K562 (cell line): ENCODE data around the gene MKLN1. TPM values are rescaled to one million over a fixed set of nuclear protein-coding genes. Genes with fewer than 3 reads are reported as not detected.

Experiments
- C11orf30 ChIP-seq: fragments of 450-650 bp; IDR thresholded peaks from 2 replicates; pipeline ENCODE4 v1.6.1; 2016; ENCODE audit warnings: low read depth, mild to moderate bottlenecking
- CCNT2 ChIP-seq: IDR thresholded peaks from 2 replicates; pipeline ENCODE4 v1.6.1; 2011; ENCODE audit warnings: borderline replicate concordance, low read depth, mild to moderate bottlenecking, moderate library complexity, mixed read lengths, low read length; ENCODE audit not compliant: insufficient read length; ENCODE audit errors: extremely low read depth
- CTBP1 ChIP-seq: fragments of 450-650 bp; IDR thresholded peaks from 2 replicates; pipeline ENCODE4 v1.6.1; 2016; ENCODE audit warnings: borderline replicate concordance
- DPF2 ChIP-seq: fragments of 450-650 bp; IDR thresholded peaks from 2 replicates; pipeline ENCODE4 v1.6.1; 2016
- ELF4 ChIP-seq: fragments of 450-650 bp; formaldehyde crosslinking; IDR thresholded peaks from 2 replicates; pipeline ENCODE4 v1.4.0; 2022; ENCODE audit warnings: missing genetic modification characterization
- FOXJ2 ChIP-seq: fragments of 200-800 bp; sonication (Bioruptor generic); IDR thresholded peaks from 2 replicates; pipeline ENCODE4 v1.6.1; 2016; ENCODE audit warnings: missing genetic modification characterization, missing compliant biosample characterization
- GABPB2 ChIP-seq: fragments of 250-450 bp; sonication (Bioruptor Pico); conservative IDR thresholded peaks from 2 replicates; pipeline ENCODE4 v1.5.1; 2021; ENCODE audit warnings: mild to moderate bottlenecking
- MEIS2 ChIP-seq: fragments of 450-650 bp; IDR thresholded peaks from 2 replicates; pipeline ENCODE4 v1.6.1; 2014; ENCODE audit warnings: mild to moderate bottlenecking; ENCODE audit not compliant: partially characterized antibody
- NFE2 ChIP-seq: IDR thresholded peaks from 2 replicates; pipeline ENCODE4 v1.6.1; 2014; ENCODE audit warnings: antibody characterized with exemption, low read depth
- POLR3A ChIP-seq: IDR thresholded peaks from 2 replicates; pipeline ENCODE4 v1.6.1; 2011; ENCODE audit warnings: borderline replicate concordance, mild to moderate bottlenecking, moderate library complexity; ENCODE audit not compliant: insufficient read length, insufficient read depth; ENCODE audit errors: extremely low read depth
- RNF2 ChIP-seq: sonication (generic); IDR thresholded peaks from 2 replicates; pipeline ENCODE4 v1.6.1; 2016
- SIN3A ChIP-seq, 2 experiments: fragments of 150-350 bp in 1 of 2; IDR thresholded peaks; 2 replicates each; pipeline ENCODE4 v1.6.1; 2011 to 2016; ENCODE audit warnings: borderline replicate concordance in 2 of 2, low read depth in 2 of 2, low read length in 2 of 2, mild to moderate bottlenecking in 2 of 2, moderate library complexity in 2 of 2; ENCODE audit not compliant: control insufficient read depth in 1 of 2
- TCF3 ChIP-seq: sonication (generic); formaldehyde crosslinking; IDR thresholded peaks from 2 replicates; pipeline ENCODE4 v1.4.0; 2020; ENCODE audit warnings: mild to moderate bottlenecking, missing genetic modification reagents
- TEAD4 ChIP-seq, 2 experiments: sonication (generic) in 1 of 2; formaldehyde crosslinking in 1 of 2; IDR thresholded peaks; 2 replicates each; pipeline versions ENCODE4 v1.6.1 to v1.8.0; 2012 to 2022; ENCODE audit warnings: borderline replicate concordance in 1 of 2, inconsistent platforms in 1 of 2, low read length in 1 of 2, mild to moderate bottlenecking in 1 of 2, missing genetic modification reagents in 1 of 2
- ZFP36 ChIP-seq: fragments of 150-350 bp; IDR thresholded peaks from 2 replicates; pipeline ENCODE4 v1.6.1; 2018; ENCODE audit warnings: low read length, low read depth; ENCODE audit not compliant: partially characterized antibody
- ZNF224 ChIP-seq: sonication (generic); formaldehyde crosslinking; IDR thresholded peaks from 2 replicates; pipeline ENCODE4 v1.8.0; 2022; ENCODE audit warnings: mild to moderate bottlenecking, missing genetic modification reagents
- ZNF507 ChIP-seq: conservative IDR thresholded peaks from 2 replicates; pipeline ENCODE4 v1.6.1; 2017; ENCODE audit warnings: missing genetic modification characterization, missing compliant biosample characterization
- ZNF785 ChIP-seq: fragments of 250-450 bp; sonication (Bioruptor Pico); IDR thresholded peaks from 2 replicates; pipeline ENCODE4 v1.4.0; 2020; ENCODE audit warnings: mild to moderate bottlenecking
- polyA plus RNA-seq, 8 experiments: library from polyadenylated mRNA; depleted of rRNA in 4 of 8; stranded (reverse) in 5 of 8; unstranded in 3 of 8; fragments of >200 nt; fragmentation: Nextera tagmentation in 2 of 8; fragmentation: Illumina TruSeq in 1 of 8; extraction: Ambion mirVana in 2 of 8; extraction: Trizol in 1 of 8; gene quantifications; 2 replicates each; pipeline versions ENCODE4 v1.2.1 to v1.2.3, GENCODE V29; 2011 to 2014; ENCODE audit warnings: inconsistent platforms in 1 of 8, missing spikeins in 1 of 8
- total RNA-seq, 7 experiments: library from RNA; depleted of rRNA in 6 of 7; stranded (reverse); fragments of >200 nt in 6 of 7; fragmentation: Illumina TruSeq in 2 of 7; extraction: Trizol in 2 of 7; gene quantifications; 2 replicates each; pipeline versions ENCODE4 v1.2.1 to v1.2.3, GENCODE V29; 2011 to 2021; ENCODE audit warnings: low replicate concordance in 1 of 7
- TF ChIP-seq, protein P1 (sequence below): fragments of 450-650 bp; formaldehyde crosslinking; IDR thresholded peaks from 2 replicates; pipeline ENCODE4 v1.4.0; 2020; ENCODE audit warnings: mild to moderate bottlenecking, moderate library complexity
- TF ChIP-seq, protein P2 (sequence below): fragments of 250-450 bp; sonication (Bioruptor Pico); IDR thresholded peaks from 2 replicates; pipeline ENCODE4 v1.8.0; 2021; ENCODE audit warnings: moderate library complexity, mild to moderate bottlenecking, inconsistent platforms
- TF ChIP-seq, protein P3 (sequence below): sonication (generic); formaldehyde crosslinking; IDR thresholded peaks from 2 replicates; pipeline ENCODE4 v1.8.0; 2022; ENCODE audit warnings: mild to moderate bottlenecking, missing genetic modification reagents
- TF ChIP-seq, protein P4 (sequence below): fragments of 250-450 bp; sonication (Bioruptor Pico); IDR thresholded peaks from 2 replicates; pipeline ENCODE4 v1.4.0; 2020; ENCODE audit warnings: mild to moderate bottlenecking, moderate library complexity
- TF ChIP-seq, protein P5 (sequence below): fragments of 450-650 bp; formaldehyde crosslinking; conservative IDR thresholded peaks from 2 replicates; pipeline ENCODE4 v1.4.0; 2022; ENCODE audit warnings: mild to moderate bottlenecking, missing genetic modification characterization

The MKLN1 gene
- total and polyA plus RNA-seq, 9 of the 15 experiments (the other 6 are each of a cell fraction or from before 2014, with no cell fraction given), result 18.6 to 80.4 (median 56.0) TPM

DNA sequence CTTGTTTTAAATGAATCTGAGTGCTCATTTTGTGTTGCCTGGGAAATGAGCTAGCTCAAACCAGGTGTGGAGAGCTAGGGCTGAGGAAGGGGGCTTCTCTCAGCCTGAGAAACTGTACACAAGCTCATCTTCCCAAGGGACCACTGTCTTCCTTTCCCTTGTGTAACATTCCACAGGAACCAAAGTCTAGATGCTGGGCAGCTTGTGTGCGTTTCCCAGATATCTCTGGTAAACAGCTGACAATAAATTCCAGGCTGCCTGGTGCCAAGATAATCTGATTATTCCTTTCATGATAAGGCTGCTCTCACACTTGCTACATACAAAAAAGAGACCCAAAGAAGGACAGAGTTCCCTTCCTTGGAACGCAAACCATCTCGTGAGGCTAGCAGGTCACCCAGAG lies 33.1 kb upstream of the MKLN1 start (continued):
- TF ChIP-seq, protein P1, sequence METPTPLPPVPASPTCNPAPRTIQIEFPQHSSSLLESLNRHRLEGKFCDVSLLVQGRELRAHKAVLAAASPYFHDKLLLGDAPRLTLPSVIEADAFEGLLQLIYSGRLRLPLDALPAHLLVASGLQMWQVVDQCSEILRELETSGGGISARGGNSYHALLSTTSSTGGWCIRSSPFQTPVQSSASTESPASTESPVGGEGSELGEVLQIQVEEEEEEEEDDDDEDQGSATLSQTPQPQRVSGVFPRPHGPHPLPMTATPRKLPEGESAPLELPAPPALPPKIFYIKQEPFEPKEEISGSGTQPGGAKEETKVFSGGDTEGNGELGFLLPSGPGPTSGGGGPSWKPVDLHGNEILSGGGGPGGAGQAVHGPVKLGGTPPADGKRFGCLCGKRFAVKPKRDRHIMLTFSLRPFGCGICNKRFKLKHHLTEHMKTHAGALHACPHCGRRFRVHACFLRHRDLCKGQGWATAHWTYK (CRISPR knock-in tag), result no peak
- peak; percentile 36; the same call in 1 of the 2 replicates for TF ChIP-seq CTBP1
- TF ChIP-seq, protein P2, sequence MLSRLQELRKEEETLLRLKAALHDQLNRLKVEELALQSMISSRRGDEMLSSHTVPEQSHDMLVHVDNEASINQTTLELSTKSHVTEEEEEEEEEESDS, result no peak
- no peak for TF ChIP-seq TCF3 (CRISPR knock-in tag)
- TF ChIP-seq SIN3A (IDR thresholded peaks at IDR 0.05; ENCODE audit: borderline replicate concordance in 2 of 2, control insufficient read depth in 1 of 2, low read depth in 2 of 2, low read length in 2 of 2), result no peak
- peak; percentile 49; the same call in 1 of the 2 replicates for TF ChIP-seq TEAD4 (IDR thresholded peaks at IDR 0.05; ENCODE audit: low read length)
- no peak for TF ChIP-seq TEAD4 (CRISPR knock-in tag; IDR thresholded peaks at IDR 0.05; ENCODE audit: borderline replicate concordance)
- no peak for TF ChIP-seq GABPB2 (CRISPR knock-in tag)
- TF ChIP-seq DPF2, result 0 out of 2 replicates have a peak, but pooled peaks have one; percentile 25
- TF ChIP-seq ELF4, result no peak
- TF ChIP-seq C11orf30, result no peak
- TF ChIP-seq ZNF507 (tag), result no peak
- no peak for TF ChIP-seq ZNF224 (CRISPR knock-in tag)
- no peak for TF ChIP-seq RNF2
- TF ChIP-seq, protein P3, sequence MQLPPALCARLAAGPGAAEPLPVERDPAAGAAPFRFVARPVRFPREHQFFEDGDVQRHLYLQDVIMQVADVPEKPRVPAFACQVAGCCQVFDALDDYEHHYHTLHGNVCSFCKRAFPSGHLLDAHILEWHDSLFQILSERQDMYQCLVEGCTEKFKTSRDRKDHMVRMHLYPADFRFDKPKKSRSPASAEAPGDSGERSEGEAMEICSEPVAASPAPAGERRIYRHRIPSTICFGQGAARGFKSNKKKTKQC (CRISPR knock-in tag), result no peak
- no peak for TF ChIP-seq ZFP36
- no peak for TF ChIP-seq NFE2
- TF ChIP-seq, protein P4, sequence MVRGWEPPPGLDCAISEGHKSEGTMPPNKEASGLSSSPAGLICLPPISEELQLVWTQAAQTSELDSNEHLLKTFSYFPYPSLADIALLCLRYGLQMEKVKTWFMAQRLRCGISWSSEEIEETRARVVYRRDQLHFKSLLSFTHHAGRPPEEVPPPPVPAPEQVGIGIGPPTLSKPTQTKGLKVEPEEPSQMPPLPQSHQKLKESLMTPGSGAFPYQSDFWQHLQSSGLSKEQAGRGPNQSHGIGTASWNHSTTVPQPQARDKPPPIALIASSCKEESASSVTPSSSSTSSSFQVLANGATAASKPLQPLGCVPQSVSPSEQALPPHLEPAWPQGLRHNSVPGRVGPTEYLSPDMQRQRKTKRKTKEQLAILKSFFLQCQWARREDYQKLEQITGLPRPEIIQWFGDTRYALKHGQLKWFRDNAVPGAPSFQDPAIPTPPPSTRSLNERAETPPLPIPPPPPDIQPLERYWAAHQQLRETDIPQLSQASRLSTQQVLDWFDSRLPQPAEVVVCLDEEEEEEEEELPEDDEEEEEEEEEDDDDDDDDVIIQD, result no peak
- TF ChIP-seq, protein P5, sequence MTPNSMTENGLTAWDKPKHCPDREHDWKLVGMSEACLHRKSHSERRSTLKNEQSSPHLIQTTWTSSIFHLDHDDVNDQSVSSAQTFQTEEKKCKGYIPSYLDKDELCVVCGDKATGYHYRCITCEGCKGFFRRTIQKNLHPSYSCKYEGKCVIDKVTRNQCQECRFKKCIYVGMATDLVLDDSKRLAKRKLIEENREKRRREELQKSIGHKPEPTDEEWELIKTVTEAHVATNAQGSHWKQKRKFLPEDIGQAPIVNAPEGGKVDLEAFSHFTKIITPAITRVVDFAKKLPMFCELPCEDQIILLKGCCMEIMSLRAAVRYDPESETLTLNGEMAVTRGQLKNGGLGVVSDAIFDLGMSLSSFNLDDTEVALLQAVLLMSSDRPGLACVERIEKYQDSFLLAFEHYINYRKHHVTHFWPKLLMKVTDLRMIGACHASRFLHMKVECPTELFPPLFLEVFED (CRISPR knock-in tag), result no peak
- no peak for TF ChIP-seq ZNF785 (CRISPR knock-in tag)
- TF ChIP-seq POLR3A, result no peak
- TF ChIP-seq MEIS2, result peak; percentile 36
- TF ChIP-seq FOXJ2 (tag), result 0 out of 2 replicates have a peak, but pooled peaks have one; percentile 59
- TF ChIP-seq CCNT2, result no peak
